ENCODE measurements around the gene P2RX2.
"Not testable (repeated sequence)": the region's sequence is repeated elsewhere in the genome, so short reads cannot be mapped to it uniquely, and the experiment has no call there.

The P2RX2 gene

GRCh38 chr12:132583736-132584135 lies 34.8 kb upstream of the P2RX2 start:
- no peak for DNase-seq

GRCh38 chr12:132584429-132584828 lies 34.1 kb upstream of the P2RX2 start:
- DNase-seq = no peak

GRCh38 chr12:132585177-132585576 lies 33.4 kb upstream of the P2RX2 start:
- DNase-seq = no peak

- no peak for DNase-seq
Measured at GRCh38 chr12:132586929-132587328, 31.6 kb upstream of the P2RX2 start.

GRCh38 chr12:132587781-132588180 lies 30.8 kb upstream of the P2RX2 start:
- no peak for DNase-seq

GRCh38 chr12:132588319-132588718 lies 30.3 kb upstream of the P2RX2 start:
- no peak for DNase-seq

GRCh38 chr12:132588821-132589669 lies 29.5 kb upstream of the P2RX2 start:
- DNase-seq = no peak

GRCh38 chr12:132591107-132591935 lies 27.3 kb upstream of the P2RX2 start:
- DNase-seq = no peak

- DNase-seq = no peak
Measured at GRCh38 chr12:132592282-132592970, 26.1 kb upstream of the P2RX2 start.

- DNase-seq = no peak
Measured at GRCh38 chr12:132593071-132593470, 25.5 kb upstream of the P2RX2 start.

- DNase-seq = no peak
Measured at GRCh38 chr12:132593521-132593920, 25.1 kb upstream of the P2RX2 start.

GRCh38 chr12:132593938-132594358 lies 24.6 kb upstream of the P2RX2 start:
- DNase-seq = peak in 48 of 51 donors; percentile 4 to 93 (median 70)

- DNase-seq = no peak
Measured at GRCh38 chr12:132595183-132595582, 23.4 kb upstream of the P2RX2 start.

GRCh38 chr12:132596016-132596415 lies 22.6 kb upstream of the P2RX2 start:
- no peak for DNase-seq

- DNase-seq = peak in 9 of 51 donors; percentile 3 to 60 (median 38)
Measured at GRCh38 chr12:132597333-132598316, 21.0 kb upstream of the P2RX2 start.

GRCh38 chr12:132599502-132599901 lies 19.1 kb upstream of the P2RX2 start:
- not testable (repeated sequence) for DNase-seq

GRCh38 chr12:132600048-132601032 lies 18.2 kb upstream of the P2RX2 start:
- peak in 36 of 51 donors; percentile 4 to 74 (median 35) for DNase-seq

GRCh38 chr12:132601171-132601883 lies 17.2 kb upstream of the P2RX2 start:
- DNase-seq = no peak
